H4 (cell line): ENCODE results near the gene HAPLN3. TPM values are rescaled to one million over a fixed set of nuclear protein-coding genes. Genes with fewer than 3 reads are reported as not detected.

Source experiments
- DNase-seq: peaks from one replicate; pipeline ENCODE4 v3.0.0-alpha.2; 2015; ENCODE audit warnings: low spot score
- total RNA-seq: library from RNA; depleted of rRNA; stranded (reverse); fragments of >200 nt; shearing (Covaris generic); gene quantifications from 2 replicates; pipeline ENCODE4 v1.2.3, GENCODE V29; 2014

Gene HAPLN3
- total RNA-seq, 1 experiment from 2014 or later, result 12.6 TPM

DNA sequence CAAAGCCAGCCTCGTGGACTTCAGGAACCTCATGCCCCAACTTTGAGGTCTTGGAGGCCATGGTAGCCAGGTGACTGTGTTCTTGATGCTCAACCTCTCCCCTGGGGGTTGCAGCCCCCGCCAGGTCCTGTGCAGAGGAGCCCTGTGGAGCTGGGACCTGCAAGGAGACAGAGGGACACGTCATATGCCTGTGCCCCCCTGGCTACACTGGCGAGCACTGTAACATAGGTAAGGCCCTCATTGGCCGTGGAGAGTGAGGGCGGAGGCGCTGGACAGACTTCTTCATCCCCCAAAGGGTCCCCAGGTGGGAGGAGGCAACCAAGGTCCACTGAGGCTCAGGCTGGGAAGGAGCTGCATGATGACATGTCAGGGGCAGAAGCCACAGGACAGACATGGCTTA, 35.1 kb downstream of the HAPLN3 start:
- no peak for DNase-seq

DNA sequence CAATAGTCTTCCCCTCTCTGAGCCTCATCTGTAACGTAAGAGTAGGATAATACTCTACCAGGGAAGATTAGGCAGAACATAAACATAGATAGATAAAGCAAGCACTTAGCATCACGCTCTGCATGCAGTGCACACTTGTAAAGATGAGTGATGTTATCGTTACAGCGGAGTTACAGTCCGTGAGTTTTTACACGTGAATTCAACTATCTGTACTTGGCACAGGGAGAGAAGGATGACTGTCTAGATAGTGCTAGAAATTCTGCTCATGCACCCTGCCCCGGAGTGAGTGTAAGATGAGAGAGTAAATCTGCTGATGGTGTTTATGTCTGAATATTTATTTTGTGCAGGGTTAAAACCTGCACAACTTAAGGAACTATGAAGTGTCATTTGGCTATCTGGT, 35.8 kb downstream of the HAPLN3 start:
- no peak for DNase-seq

DNA sequence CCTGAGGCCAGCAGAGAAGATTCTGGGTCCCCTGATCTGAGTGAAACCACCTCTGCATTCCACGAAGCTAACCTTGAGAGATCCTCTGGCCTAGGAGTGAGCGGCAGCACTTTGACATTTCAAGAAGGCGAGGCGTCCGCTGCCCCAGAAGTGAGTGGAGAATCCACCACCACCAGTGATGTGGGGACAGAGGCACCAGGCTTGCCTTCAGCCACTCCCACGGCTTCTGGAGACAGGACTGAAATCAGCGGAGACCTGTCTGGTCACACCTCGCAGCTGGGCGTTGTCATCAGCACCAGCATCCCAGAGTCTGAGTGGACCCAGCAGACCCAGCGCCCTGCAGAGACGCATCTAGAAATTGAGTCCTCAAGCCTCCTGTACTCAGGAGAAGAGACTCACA, 36.4 kb downstream of the HAPLN3 start:
- no peak for DNase-seq

DNA sequence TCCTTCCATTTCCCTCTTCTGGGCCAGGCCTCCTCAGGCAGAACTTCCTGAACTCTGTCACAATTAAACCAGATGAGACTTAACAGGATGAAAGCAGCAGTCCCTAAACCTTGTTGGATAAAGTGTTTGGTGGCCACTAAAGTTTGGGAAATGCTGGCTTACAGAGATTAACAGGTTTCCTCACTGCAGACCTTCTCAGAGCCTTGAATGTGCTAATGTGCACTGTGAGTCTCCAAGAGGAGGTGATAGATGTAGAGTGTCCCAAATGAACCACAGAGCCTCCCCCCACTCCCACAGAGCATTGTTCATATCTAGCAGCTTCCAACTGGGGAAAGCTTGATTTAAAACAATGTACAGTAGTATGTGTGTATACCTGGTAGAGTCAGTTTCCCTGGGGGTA, 42.9 kb downstream of the HAPLN3 start:
- DNase-seq, result no peak

DNA sequence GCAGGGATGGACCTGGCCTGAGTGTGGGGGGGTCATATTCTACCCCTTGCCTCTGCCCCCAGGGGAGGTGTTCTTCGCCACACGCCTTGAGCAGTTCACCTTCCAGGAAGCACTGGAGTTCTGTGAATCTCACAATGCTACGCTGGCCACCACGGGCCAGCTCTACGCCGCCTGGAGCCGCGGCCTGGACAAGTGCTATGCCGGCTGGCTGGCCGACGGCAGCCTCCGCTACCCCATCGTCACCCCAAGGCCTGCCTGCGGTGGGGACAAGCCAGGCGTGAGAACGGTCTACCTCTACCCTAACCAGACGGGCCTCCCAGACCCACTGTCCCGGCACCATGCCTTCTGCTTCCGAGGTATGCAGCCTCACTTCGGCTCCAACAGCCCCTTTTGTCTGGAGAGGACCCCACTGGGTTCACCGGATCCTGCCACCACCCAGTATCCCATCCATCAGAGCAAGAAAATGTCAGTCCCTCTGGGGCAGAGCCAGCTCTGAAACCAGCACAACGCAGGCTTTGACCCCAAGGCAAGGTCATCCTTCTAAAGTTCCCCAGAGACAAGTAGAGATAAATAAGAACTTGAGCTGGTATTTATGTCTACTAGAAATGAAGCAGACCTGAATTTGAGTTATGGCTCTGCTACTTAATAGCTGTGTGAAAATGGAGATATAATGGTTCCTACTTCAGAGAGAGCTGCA, 45.8 kb downstream of the HAPLN3 start:
- DNase-seq, result no peak

DNA sequence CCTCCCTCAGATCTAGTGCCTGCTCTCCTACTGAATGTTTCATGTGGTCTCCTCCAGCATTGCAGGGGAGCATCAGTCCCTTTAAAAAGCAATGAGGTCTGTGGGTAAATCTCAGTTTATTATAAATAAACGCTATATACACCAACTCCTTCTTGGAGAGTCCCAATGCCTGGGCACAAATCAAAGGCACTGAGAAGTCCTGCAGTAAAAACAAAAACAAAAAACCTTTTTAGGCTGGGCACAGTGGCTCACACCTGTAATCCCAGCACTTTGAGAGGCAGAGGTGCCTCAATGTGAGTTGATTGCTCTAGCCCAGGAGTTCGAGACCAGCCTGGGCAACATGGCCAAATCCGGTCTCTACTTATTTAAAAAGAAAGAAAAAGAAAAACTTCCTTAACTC, 47.1 kb downstream of the HAPLN3 start:
- no peak for DNase-seq

GRCh38 chr15:88847144-88847543, 48.2 kb downstream of the HAPLN3 start:
- DNase-seq, result no peak

DNA sequence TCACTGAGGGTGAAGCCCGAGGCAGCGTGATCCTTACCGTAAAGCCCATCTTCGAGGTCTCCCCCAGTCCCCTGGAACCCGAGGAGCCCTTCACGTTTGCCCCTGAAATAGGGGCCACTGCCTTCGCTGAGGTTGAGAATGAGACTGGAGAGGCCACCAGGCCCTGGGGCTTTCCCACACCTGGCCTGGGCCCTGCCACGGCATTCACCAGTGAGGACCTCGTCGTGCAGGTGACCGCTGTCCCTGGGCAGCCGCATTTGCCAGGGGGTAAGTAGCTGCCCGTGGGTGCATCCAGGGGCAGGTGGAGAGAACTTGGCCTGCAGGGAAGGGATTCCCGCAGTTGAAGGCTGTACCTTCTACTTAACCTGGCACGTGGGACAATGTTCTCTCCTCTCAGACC, 49.7 kb downstream of the HAPLN3 start:
- DNase-seq, result no peak

- DNase-seq, result no peak
These were observed 50.5 kb downstream of the HAPLN3 start for GRCh38 chr15:88844749-88845386.

GRCh38 chr15:88843334-88843733, 52.0 kb downstream of the HAPLN3 start:
- DNase-seq, result no peak

GRCh38 chr15:88842156-88842555, 53.2 kb downstream of the HAPLN3 start:
- DNase-seq, result no peak

DNA sequence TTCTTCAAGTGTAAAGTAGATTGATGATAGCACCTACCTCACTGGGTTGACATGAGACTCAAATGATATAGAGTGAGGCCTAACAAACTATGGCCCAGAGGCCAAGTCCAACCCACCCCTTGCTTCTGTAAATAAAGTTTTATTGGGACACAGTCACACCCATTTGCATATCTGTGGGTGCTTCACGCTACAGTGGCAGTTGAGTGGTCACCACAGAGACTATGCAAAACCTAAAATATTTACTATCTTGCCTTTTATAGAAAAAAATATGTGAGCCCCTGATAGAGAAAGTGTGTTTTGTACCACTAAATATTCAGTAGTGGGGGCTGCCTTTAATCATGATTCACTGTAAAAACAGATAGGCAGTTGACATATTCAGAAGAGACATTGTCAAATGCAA, 54.1 kb downstream of the HAPLN3 start:
- no peak for DNase-seq

DNA sequence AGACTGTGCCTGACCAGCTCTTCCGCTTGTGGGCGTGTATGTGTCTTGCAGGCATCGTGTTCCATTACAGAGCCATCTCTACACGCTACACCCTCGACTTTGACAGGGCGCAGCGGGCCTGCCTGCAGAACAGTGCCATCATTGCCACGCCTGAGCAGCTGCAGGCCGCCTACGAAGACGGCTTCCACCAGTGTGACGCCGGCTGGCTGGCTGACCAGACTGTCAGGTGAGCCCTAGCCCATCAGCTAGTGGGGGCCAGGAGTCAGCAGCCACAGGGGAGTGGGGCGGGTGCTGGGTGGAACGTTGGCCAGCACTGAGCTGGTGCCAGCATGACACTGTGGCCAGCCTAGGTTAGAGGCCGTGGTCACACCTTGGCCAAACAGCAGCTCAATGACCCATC, 55.4 kb downstream of the HAPLN3 start:
- no peak for DNase-seq

- DNase-seq, result no peak
These were observed 56.2 kb downstream of the HAPLN3 start for GRCh38 chr15:88839146-88839545.

DNA sequence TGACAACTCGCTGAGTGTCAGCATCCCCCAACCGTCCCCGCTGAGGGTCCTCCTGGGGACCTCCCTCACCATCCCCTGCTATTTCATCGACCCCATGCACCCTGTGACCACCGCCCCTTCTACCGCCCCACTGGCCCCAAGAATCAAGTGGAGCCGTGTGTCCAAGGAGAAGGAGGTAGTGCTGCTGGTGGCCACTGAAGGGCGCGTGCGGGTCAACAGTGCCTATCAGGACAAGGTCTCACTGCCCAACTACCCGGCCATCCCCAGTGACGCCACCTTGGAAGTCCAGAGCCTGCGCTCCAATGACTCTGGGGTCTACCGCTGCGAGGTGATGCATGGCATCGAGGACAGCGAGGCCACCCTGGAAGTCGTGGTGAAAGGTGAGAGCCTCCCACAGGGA, 56.7 kb downstream of the HAPLN3 start:
- no peak for DNase-seq

- no peak for DNase-seq
These were observed 59.7 kb downstream of the HAPLN3 start for GRCh38 chr15:88835646-88836045.

DNA sequence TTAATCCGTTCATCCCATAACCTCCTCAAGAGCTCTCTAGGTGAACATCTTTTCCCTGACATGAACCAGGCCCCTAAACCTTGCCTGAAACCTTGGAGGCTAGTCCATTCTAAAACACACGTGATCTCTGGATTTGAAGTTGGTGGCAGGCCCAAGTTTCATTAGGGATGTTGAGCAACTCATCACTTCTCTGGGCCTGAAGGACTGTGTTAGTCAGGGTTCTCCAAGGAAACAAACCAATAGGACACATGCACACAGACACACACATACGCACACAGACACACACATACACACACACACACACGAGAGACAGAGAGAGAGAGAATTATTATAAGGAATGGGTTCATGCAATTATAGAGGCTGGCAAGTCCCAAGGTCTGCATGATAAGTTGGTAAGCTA, 60.2 kb downstream of the HAPLN3 start:
- DNase-seq, result no peak

GRCh38 chr15:88834211-88834812, 61.0 kb downstream of the HAPLN3 start:
- peak; percentile 11 for DNase-seq

DNA sequence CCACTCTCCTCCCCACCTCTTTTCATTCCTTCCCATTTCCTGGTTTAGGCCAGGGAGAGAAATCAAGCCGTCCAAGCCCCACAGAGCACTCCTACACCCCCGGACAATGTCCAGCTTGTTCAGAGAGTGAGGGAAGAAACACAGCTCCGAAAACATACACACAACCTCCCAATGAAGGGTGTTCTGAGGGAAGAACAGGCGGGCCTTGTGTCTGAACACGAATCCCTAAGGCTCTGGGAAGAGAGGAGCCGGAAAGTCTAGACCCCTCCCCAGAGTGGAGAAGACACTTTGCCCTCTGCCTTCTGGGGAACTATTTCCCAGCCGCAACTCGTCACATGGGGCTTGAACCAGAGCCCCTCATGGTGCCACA, 61.6 kb downstream of the HAPLN3 start:
- DNase-seq, result no peak

GRCh38 chr15:88832820-88833730, 62.3 kb downstream of the HAPLN3 start:
- DNase-seq, result no peak

GRCh38 chr15:88830016-88830415, 65.3 kb downstream of the HAPLN3 start:
- DNase-seq, result no peak

- no peak for DNase-seq
These were observed 66.6 kb downstream of the HAPLN3 start for GRCh38 chr15:88828791-88829190.
